ENCODE measurements around the gene C11orf52. TPM values are rescaled to one million over a fixed set of nuclear protein-coding genes. Genes with fewer than 3 reads are reported as not detected.

C11orf52 gene
- total and polyA plus RNA-seq, 2 of the 8 experiments (the other 6 are each of a cell fraction or from before 2014, with no cell fraction given): 1.7 to 2.7 TPM

GRCh38 chr11:111934306-111934705, 15.6 kb downstream of the C11orf52 start:
- Histone ChIP-seq H3K27ac (ENCODE audit: low read depth, low read length) (no peak overlapping the region), H4K5ac (ENCODE audit: insufficient read length, low read depth, low read length) (no peak overlapping the region), H3K9ac (replicated peaks in 1 of 4; ENCODE audit: extremely low read depth in 1 of 4, low read depth in 3 of 4, low read length in 3 of 4) (0 out of 7 replicates have a peak overlapping the region, but pooled peaks of 1 of the 4 experiments have one; percentile 7), H3K4me3 (ENCODE audit: extremely low read depth in 1 of 4, insufficient read depth in 2 of 4, low read depth in 3 of 4, low read length in 4 of 4) (no peak overlapping the region), H2BK120ac (replicated peaks; ENCODE audit: low read depth, low read length) (no peak overlapping the region), H3K18ac (ENCODE audit: extremely low read depth, low read length) (no peak overlapping the region), H3K4ac (replicated peaks; ENCODE audit: insufficient read length, low read depth, low read length) (no peak overlapping the region), H3K36me3 (ENCODE audit: control insufficient read depth in 2 of 4, insufficient read depth in 4 of 4, low read length in 3 of 4) (no peaks in the 10 kb centered on the region), H2BK12ac (ENCODE audit: low read depth, low read length) (no peak overlapping the region), H4K20me1 (replicated peaks in 1 of 2; ENCODE audit: control insufficient read depth in 1 of 2, insufficient read depth in 2 of 2, low read length in 2 of 2) (no peaks in the 10 kb centered on the region), H2BK20ac (ENCODE audit: low read length) (no peak overlapping the region), H4K91ac (replicated peaks; ENCODE audit: insufficient read length, low read length) (no peak overlapping the region), H2BK15ac (ENCODE audit: low read length) (no peak overlapping the region), H2AFZ (ENCODE audit: low read length) (no peak overlapping the region), H3K4me2 (ENCODE audit: insufficient read depth in 1 of 2, low read depth in 2 of 2, low read length in 2 of 2) (no peak overlapping the region), H3K23me2 (ENCODE audit: low read depth, low read length) (peaks cover 10% of the 10 kb centered on the region), H3K56ac (replicated peaks; ENCODE audit: insufficient read length, low read depth, low read length) (no peak overlapping the region), H4K8ac (ENCODE audit: extremely low read depth, insufficient read depth, low read length) (no peak overlapping the region), H3K23ac (ENCODE audit: insufficient read length) (no peak overlapping the region), H3K27me3 (replicated peaks in 1 of 4; ENCODE audit: control insufficient read depth in 3 of 4, extremely low read depth in 1 of 4, insufficient read depth in 3 of 4, low read length in 3 of 4) (no peaks in the 10 kb centered on the region), H2BK5ac (ENCODE audit: low read depth, low read length) (no peak overlapping the region), H3K79me1 (ENCODE audit: low read depth, low read length) (no peaks in the 10 kb centered on the region), H3K9me3 (ENCODE audit: insufficient read depth in 2 of 2, low read depth in 1 of 2, low read length in 1 of 2) (no peaks in the 10 kb centered on the region), H3K14ac (ENCODE audit: insufficient read length) (no peak overlapping the region), H3K79me2 (ENCODE audit: control insufficient read depth in 1 of 2, insufficient read depth in 2 of 2, low read length in 2 of 2) (no peaks in the 10 kb centered on the region), H2AK5ac (ENCODE audit: low read depth, low read length) (no peak overlapping the region), H3K4me1 (replicated peaks in 1 of 4; ENCODE audit: control insufficient read depth in 3 of 4, insufficient read depth in 4 of 4, low read length in 3 of 4) (peaks cover 12 to 22% (median 12%) of the 10 kb centered on the region in 4 experiments)
- DNase-seq (ENCODE audit: low read depth in 1 of 2, low spot score in 2 of 2): no peak
- CTCF ChIA-PET (ENCODE audit: partially characterized antibody): interaction anchor here (0.7 to 25.5 kb wide), 8 partner anchors 10 to 157 kb away, joined by 3 to 565 read pairs (median 4); partner anchors contain the start of gene ALG9
- FAIRE-seq: no peak
- POLR2A ChIA-PET (ENCODE audit: partially characterized antibody): no interaction called here
- TF ChIP-seq SIX5 (IDR thresholded peaks at IDR 0.05; ENCODE audit: low read depth, low read length) (no peak), RFX5 (IDR thresholded peaks at IDR 0.05; ENCODE audit: borderline replicate concordance, low read depth, low read length) (no peak), PHF8 (conservative IDR thresholded peaks at IDR 0.05; ENCODE audit: low read depth, low read length) (no peak), CBX5 (IDR thresholded peaks at IDR 0.05; ENCODE audit: low read depth, low read length) (no peak), TAF1 (IDR thresholded peaks at IDR 0.05; ENCODE audit: low read depth, low read length) (no peak)
- WGBS, 2 experiments (ENCODE audit: extremely low coverage in 1 of 2, insufficient coverage in 1 of 2, insufficient read length in 1 of 2, insufficient replicate concordance in 2 of 2, low coverage in 1 of 2, low lambda C conversion rate in 2 of 2, missing lambda C conversion rate in 1 of 2): 86% methylated on average over 1 of the region's 1 CpG; no CpG with 5 or more reads in 1 of the 2 experiments
